ENCODE measurements around the gene C5AR1. TPM values are rescaled to one million over a fixed set of nuclear protein-coding genes. Genes with fewer than 3 reads are reported as not detected.
"Not testable (repeated sequence)": the region's sequence is repeated elsewhere in the genome, so short reads cannot be mapped to it uniquely, and the experiment has no call there.

C5AR1 gene
- total and polyA plus RNA-seq, 9 of the 15 experiments (the other 6 are each of a cell fraction or from before 2014, with no cell fraction given) = 0.06 to 1.6 (median 0.28) TPM; not detected in 3

DNA sequence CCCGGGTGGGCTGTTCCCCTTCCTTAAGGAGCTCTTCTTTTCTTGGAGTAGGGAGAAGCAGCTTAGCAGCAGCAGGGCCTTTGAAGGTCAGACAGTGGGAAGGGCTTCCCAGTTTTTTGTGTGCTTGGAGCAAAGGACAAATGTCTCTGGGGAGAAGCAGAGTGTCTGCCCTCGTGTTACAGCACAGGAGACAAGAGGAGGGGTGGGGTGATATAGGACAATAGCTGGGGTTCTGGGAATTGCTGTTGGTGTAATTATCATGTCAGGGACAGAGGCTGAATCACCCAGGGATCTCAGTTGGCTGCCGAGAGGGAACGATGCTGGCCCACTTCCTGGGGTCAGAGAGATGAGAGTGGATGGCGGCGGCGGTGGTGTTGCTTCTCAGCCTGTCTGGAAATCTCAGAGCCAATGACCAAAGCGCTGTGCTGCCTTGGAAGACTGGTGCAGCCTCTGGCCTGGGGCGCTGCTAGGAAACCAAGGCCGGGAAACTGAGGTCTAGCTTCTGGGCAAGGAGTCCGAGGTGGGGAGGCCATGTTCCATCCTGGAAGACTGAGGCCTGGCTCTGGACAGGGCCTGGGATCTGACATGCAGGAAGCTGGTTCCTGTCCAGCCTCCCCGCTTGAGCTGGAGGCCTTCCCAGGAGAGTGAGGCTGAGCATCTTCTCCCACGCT lies 33.7 kb upstream of the C5AR1 start (continued):
- TF ChIP-seq ZC3H8 (IDR thresholded peaks at IDR 0.05) (no peak), RCOR1 (IDR thresholded peaks at IDR 0.05; ENCODE audit: borderline replicate concordance in 1 of 2, low read depth in 2 of 2, low read length in 2 of 2) (0 out of 4 replicates have a peak, but pooled peaks of 1 of the 2 experiments have one; percentile 36), PBX2 (CRISPR knock-in tag; IDR thresholded peaks at IDR 0.05; ENCODE audit: low read depth) (no peak), PBX2 (tag; conservative IDR thresholded peaks at IDR 0.05; ENCODE audit: low read depth) (no peak), ZNF124 (CRISPR knock-in tag; IDR thresholded peaks at IDR 0.05) (no peak), SIX5 (IDR thresholded peaks at IDR 0.05; ENCODE audit: borderline replicate concordance in 1 of 2, insufficient read depth in 1 of 2, low read depth in 1 of 2, low read length in 2 of 2) (peak in 1 of 2 experiments; percentile 3; a peak in 1 of 4 replicates)

DNA sequence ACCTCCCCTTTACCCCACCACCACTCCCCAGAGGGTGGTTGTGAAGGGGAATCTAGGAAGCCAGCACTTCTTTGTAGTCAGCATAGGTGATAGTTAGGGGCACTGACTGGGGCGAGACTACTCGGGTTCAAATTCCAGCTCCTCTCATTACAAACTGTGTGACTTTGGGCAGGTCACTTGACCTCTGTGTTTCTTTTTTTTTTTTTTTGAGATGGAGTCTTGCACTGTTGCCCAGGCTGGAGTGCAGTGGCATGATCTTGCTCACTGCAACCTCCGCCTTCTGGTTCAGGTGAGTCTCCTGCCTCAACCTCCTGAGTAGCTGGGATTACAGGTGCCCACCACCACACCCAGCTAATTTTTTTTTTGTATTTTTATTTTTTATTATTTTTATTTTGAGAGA lies 33.1 kb upstream of the C5AR1 start:
- POLR2A ChIA-PET = interaction anchor here (0.7 to 3.2 kb wide), 6 partner anchors 9 to 220 kb away, joined by 3 to 25 read pairs (median 5); partner anchors contain the start of gene CCDC9
- H3K9me1 ChIP-seq (ENCODE audit: control insufficient read depth, insufficient read depth, low read length); ATAC-seq; FAIRE-seq; H4K20me1 ChIP-seq (replicated peaks; ENCODE audit: control insufficient read depth, insufficient read depth, low read length); H3K27me3 ChIP-seq (ENCODE audit: control insufficient read depth in 2 of 2, insufficient read depth in 2 of 2, low read length in 2 of 2); CTCF ChIA-PET (ENCODE audit: low intra/inter-chr PET ratio); in situ Hi-C loops (cut with MboI); H2AFZ ChIP-seq (ENCODE audit: low read depth, low read length); H3K9me3 ChIP-seq (replicated peaks; ENCODE audit: control insufficient read depth, insufficient read depth, low read depth, low read length); DNase-seq (ENCODE audit: extremely low read depth in 1 of 4, low spot score in 3 of 4); BruUV-seq (replicated peaks); intact Hi-C loops (cut with micrococcal nuclease): not testable (repeated sequence)
- Histone ChIP-seq H3K4me1 (replicated peaks in 1 of 2; ENCODE audit: control insufficient read depth in 2 of 2, insufficient read depth in 2 of 2, low read length in 2 of 2) (peaks cover 35 to 66% of the 10 kb centered on the region in 2 experiments), H3K4me3 (peak overlapping the region; percentile 60; the same call in 1 of the 2 replicates), H3K27ac (ENCODE audit: extremely low read depth, low read depth, low read length) (peak overlapping the region; percentile 78; the same call in 1 of the 3 replicates), H3K79me2 (ENCODE audit: control insufficient read depth, insufficient read depth, low read length) (peaks cover 20% of the 10 kb centered on the region), H3K36me3 (ENCODE audit: control insufficient read depth, insufficient read depth, low read length) (peaks cover 12% of the 10 kb centered on the region; the same call in 1 of the 3 replicates), H3K4me2 (ENCODE audit: insufficient read depth, low read length) (peak overlapping the region; percentile 80), H3K9ac (ENCODE audit: insufficient read depth in 1 of 2, low read depth in 2 of 2, low read length in 2 of 2) (peak overlapping the region; percentile 54 to 95; a peak in 3 of 4 replicates)
- WGBS (ENCODE audit: insufficient coverage, low coverage, missing lambda C conversion rate) = 89% methylated on average over 3 of the region's 3 CpGs
- TF ChIP-seq ZNF384 (IDR thresholded peaks at IDR 0.05; ENCODE audit: low read depth, low read length) (0 out of 2 replicates have a peak, but pooled peaks have one; percentile 26), ZNF121 (CRISPR knock-in tag; conservative IDR thresholded peaks at IDR 0.05) (peak; percentile 62; the same call in 1 of the 2 replicates)
- TF ChIP-seq, protein P1, sequence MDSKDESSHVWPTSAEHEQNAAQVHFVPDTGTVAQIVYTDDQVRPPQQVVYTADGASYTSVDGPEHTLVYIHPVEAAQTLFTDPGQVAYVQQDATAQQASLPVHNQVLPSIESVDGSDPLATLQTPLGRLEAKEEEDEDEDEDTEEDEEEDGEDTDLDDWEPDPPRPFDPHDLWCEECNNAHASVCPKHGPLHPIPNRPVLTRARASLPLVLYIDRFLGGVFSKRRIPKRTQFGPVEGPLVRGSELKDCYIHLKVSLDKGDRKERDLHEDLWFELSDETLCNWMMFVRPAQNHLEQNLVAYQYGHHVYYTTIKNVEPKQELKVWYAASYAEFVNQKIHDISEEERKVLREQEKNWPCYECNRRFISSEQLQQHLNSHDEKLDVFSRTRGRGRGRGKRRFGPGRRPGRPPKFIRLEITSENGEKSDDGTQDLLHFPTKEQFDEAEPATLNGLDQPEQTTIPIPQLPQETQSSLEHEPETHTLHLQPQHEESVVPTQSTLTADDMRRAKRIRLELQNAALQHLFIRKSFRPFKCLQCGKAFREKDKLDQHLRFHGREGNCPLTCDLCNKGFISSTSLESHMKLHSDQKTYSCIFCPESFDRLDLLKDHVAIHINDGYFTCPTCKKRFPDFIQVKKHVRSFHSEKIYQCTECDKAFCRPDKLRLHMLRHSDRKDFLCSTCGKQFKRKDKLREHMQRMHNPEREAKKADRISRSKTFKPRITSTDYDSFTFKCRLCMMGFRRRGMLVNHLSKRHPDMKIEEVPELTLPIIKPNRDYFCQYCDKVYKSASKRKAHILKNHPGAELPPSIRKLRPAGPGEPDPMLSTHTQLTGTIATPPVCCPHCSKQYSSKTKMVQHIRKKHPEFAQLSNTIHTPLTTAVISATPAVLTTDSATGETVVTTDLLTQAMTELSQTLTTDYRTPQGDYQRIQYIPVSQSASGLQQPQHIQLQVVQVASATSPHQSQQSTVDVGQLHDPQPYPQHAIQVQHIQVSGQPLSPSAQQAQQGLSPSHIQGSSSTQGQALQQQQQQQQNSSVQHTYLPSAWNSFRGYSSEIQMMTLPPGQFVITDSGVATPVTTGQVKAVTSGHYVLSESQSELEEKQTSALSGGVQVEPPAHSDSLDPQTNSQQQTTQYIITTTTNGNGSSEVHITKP (IDR thresholded peaks at IDR 0.05; ENCODE audit: partially characterized antibody) = peak; percentile 57

All from K562 (cell line).